Ovary (tissue), 3 donors: ENCODE measurements around the gene LAYN.

ENCODE experiments used
- CTCF ChIP-seq, 3 donors: fragments of 450-650 bp in 2 of 3; fragments of 200-600 bp in 1 of 3; IDR thresholded peaks; one replicate each; pipeline versions ENCODE4 v1.5.1 to v1.8.0; 2016 to 2022; ENCODE audit warnings: antibody characterized with exemption in 3 of 3, mild to moderate bottlenecking in 1 of 3
- POLR2A ChIP-seq: fragments of 450-650 bp; IDR thresholded peaks from one replicate; pipeline ENCODE4 v1.6.1; 2017; ENCODE audit warnings: antibody characterized with exemption, mild to moderate bottlenecking, moderate library complexity
- donor health status: DM: no; HTN: no; CAD: no.

DNA sequence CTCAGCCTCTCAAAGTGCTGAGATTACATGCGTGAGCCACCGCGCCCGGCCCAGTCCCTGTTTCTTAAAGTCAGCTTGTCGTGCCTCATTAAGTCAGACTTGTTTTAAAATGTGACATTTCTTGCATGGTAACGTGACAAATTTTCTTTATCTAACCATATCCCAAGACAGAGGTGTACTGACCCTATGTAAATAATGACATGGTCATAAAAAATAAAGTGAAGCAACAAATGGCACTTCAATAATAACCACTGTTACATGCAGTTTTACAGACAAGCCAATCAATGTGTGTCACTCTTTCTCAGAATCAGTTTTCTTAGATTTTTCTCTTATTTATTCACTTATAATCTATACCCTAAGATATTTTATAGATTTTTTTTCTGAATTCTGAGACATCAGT is 35.2 kb downstream of the LAYN start:
- TF ChIP-seq CTCF (IDR thresholded peaks at IDR 0.05) (no peak), POLR2A (no peak)
